Smooth muscle cell (in vitro differentiated cells): ENCODE measurements around the gene ANXA4. TPM values are rescaled to one million over a fixed set of nuclear protein-coding genes. Genes with fewer than 3 reads are reported as not detected.

Experiments used
- DNase-seq: peaks from one replicate; lab custom pipeline; 2025; ENCODE audit not compliant: unreplicated experiment; lab: John Stamatoyannopoulos, UW
- H2AFZ ChIP-seq: fragments of 200-600 bp; sonication (generic); 2 replicates; pipeline ENCODE4 v1.6.0; 2016; ENCODE audit warnings: antibody characterized with exemption, low read depth, mild to moderate bottlenecking
- H3F3A ChIP-seq: fragments of 200-600 bp; sonication (generic); 2 replicates; pipeline ENCODE4 v1.6.0; 2017; ENCODE audit warnings: antibody characterized with exemption, low read depth
- H3K27ac ChIP-seq: fragments of 200-600 bp; sonication (generic); 2 replicates; pipeline ENCODE4 v1.5.1; 2016; ENCODE audit warnings: low read depth, mild to moderate bottlenecking
- H3K27me3 ChIP-seq: fragments of 200-600 bp; sonication (generic); 2 replicates; pipeline ENCODE4 v1.6.1; 2016; ENCODE audit warnings: low read depth, mild to moderate bottlenecking
- H3K36me3 ChIP-seq: fragments of 200-600 bp; sonication (generic); 2 replicates; pipeline ENCODE4 v1.5.1; 2016; ENCODE audit warnings: low read depth
- H3K4me1 ChIP-seq: fragments of 200-600 bp; sonication (generic); 2 replicates; pipeline ENCODE4 v1.5.1; 2016; ENCODE audit warnings: low read depth
- H3K4me2 ChIP-seq: fragments of 200-600 bp; sonication (generic); 2 replicates; pipeline ENCODE4 v1.6.0; 2016; ENCODE audit warnings: mild to moderate bottlenecking
- H3K4me3 ChIP-seq: fragments of 200-600 bp; sonication (generic); 2 replicates; pipeline ENCODE4 v1.5.1; 2016; ENCODE audit warnings: mild to moderate bottlenecking
- H3K79me2 ChIP-seq: fragments of 200-600 bp; sonication (generic); 2 replicates; pipeline ENCODE4 v1.6.0; 2016; ENCODE audit warnings: low read depth, mild to moderate bottlenecking
- H3K9ac ChIP-seq: fragments of 200-600 bp; sonication (generic); 2 replicates; pipeline ENCODE4 v1.6.0; 2016; ENCODE audit warnings: low read depth
- H3K9me3 ChIP-seq: fragments of 200-600 bp; sonication (generic); replicated peaks from 2 replicates; pipeline ENCODE4 v1.5.1; 2016; ENCODE audit warnings: low read depth
- H4K20me1 ChIP-seq: fragments of 200-600 bp; sonication (generic); 2 replicates; pipeline ENCODE4 v1.6.0; 2016; ENCODE audit warnings: low read depth
- CTCF ChIP-seq: fragments of 200-600 bp; sonication (generic); IDR thresholded peaks from 2 replicates; pipeline ENCODE4 v1.5.1; 2017; ENCODE audit warnings: borderline replicate concordance, mild to moderate bottlenecking, antibody characterized with exemption; ENCODE audit not compliant: insufficient read depth, poor library complexity, severe bottlenecking
- WGBS: methylation state at CpG from one replicate; pipeline ENCODE4 v1.1.7; 2016; ENCODE audit warnings: low lambda C conversion rate; 5-methylcytosine and 5-hydroxymethylcytosine counted together
- polyA plus RNA-seq: library from polyadenylated mRNA; unstranded; fragments of >200 nt; fragmentation: Nextera tagmentation; extraction: Ambion mirVana; gene quantifications from 2 replicates; pipeline ENCODE4 v1.2.1, GENCODE V29; 2016
- total RNA-seq: library from RNA; depleted of rRNA; stranded (reverse); fragments of >200 nt; gene quantifications from 2 replicates; pipeline ENCODE4 v1.2.3, GENCODE V29; 2014

The ANXA4 gene
- total and polyA plus RNA-seq, 2 experiments from 2014 or later: 14.7 to 32.8 TPM

GRCh38 chr2:69718338-69718965, 23.5 kb upstream of the ANXA4 start:
- no peak for DNase-seq
- peaks cover 11% of the 10 kb centered on the region for H3K4me1 ChIP-seq

GRCh38 chr2:69720404-69720803, 21.5 kb upstream of the ANXA4 start:
- Histone ChIP-seq H3K27ac (no peak overlapping the region), H3K4me1 (peaks cover 11% of the 10 kb centered on the region), H3K9me3 (no peaks in the 10 kb centered on the region), H3F3A (no peaks in the 10 kb centered on the region), H3K9ac (no peak overlapping the region), H2AFZ (no peak overlapping the region), H3K4me2 (no peak overlapping the region), H3K79me2 (no peaks in the 10 kb centered on the region), H4K20me1 (no peaks in the 10 kb centered on the region), H3K4me3 (no peak overlapping the region), H3K27me3 (no peaks in the 10 kb centered on the region), H3K36me3 (no peaks in the 10 kb centered on the region)
- peak; percentile 31 for TF ChIP-seq CTCF
- 79% methylated on average over 1 of the region's 1 CpG for WGBS
- DNase-seq: no peak

More at GRCh38 chr2:69718338-69718965, 23.5 kb upstream of the ANXA4 start:
- Histone ChIP-seq H3F3A (no peaks in the 10 kb centered on the region), H3K9ac (no peak overlapping the region), H3K4me3 (no peak overlapping the region), H4K20me1 (no peaks in the 10 kb centered on the region), H2AFZ (no peak overlapping the region), H3K79me2 (no peaks in the 10 kb centered on the region), H3K4me2 (no peak overlapping the region), H3K9me3 (no peaks in the 10 kb centered on the region), H3K27me3 (no peaks in the 10 kb centered on the region), H3K36me3 (no peaks in the 10 kb centered on the region), H3K27ac (no peak overlapping the region)
- no peak for TF ChIP-seq CTCF
- 74% methylated on average over 5 of the region's 5 CpGs for WGBS

- no peaks in the 10 kb centered on the region for H3K9me3 ChIP-seq
- no peaks in the 10 kb centered on the region for H3K79me2 ChIP-seq
- H2AFZ ChIP-seq: no peak overlapping the region
- TF ChIP-seq CTCF: no peak
- no peaks in the 10 kb centered on the region for H3F3A ChIP-seq
- no peak overlapping the region for H3K9ac ChIP-seq
- no peaks in the 10 kb centered on the region for H3K36me3 ChIP-seq
- 79% methylated on average over 4 of the region's 4 CpGs for WGBS
- no peaks in the 10 kb centered on the region for H4K20me1 ChIP-seq
- H3K4me2 ChIP-seq: no peak overlapping the region
- no peak for DNase-seq
- H3K27me3 ChIP-seq: no peaks in the 10 kb centered on the region
- H3K4me1 ChIP-seq: peaks cover 11% of the 10 kb centered on the region
- no peak overlapping the region for H3K27ac ChIP-seq
- no peak overlapping the region for H3K4me3 ChIP-seq
Measured at GRCh38 chr2:69721022-69721421, 20.9 kb upstream of the ANXA4 start.

GRCh38 chr2:69723791-69724190, 18.1 kb upstream of the ANXA4 start:
- no peaks in the 10 kb centered on the region for H3K79me2 ChIP-seq
- 94% methylated on average over 14 of the region's 14 CpGs for WGBS
- DNase-seq: no peak
- no peaks in the 10 kb centered on the region for H3K4me1 ChIP-seq
- H3K4me2 ChIP-seq: no peak overlapping the region
- no peaks in the 10 kb centered on the region for H3K9me3 ChIP-seq
- no peaks in the 10 kb centered on the region for H3K36me3 ChIP-seq
- no peak for TF ChIP-seq CTCF
- no peak overlapping the region for H3K4me3 ChIP-seq
- no peak overlapping the region for H2AFZ ChIP-seq
- no peaks in the 10 kb centered on the region for H3K27me3 ChIP-seq
- no peak overlapping the region for H3K9ac ChIP-seq
- no peak overlapping the region for H3K27ac ChIP-seq
- no peaks in the 10 kb centered on the region for H3F3A ChIP-seq
- H4K20me1 ChIP-seq: no peaks in the 10 kb centered on the region
